Memory B cell (primary cell): Measurements from ENCODE around the gene PCSK1.
"Not testable (repeated sequence)": the region's sequence is repeated elsewhere in the genome, so short reads cannot be mapped to it uniquely, and the experiment has no call there.

Experiments
- ATAC-seq: fragments of 150-1000 bp; cut with Tn5 transposase; 2 replicates; pipeline ENCODE4 v1.10.0; 2021; ENCODE audit warnings: low read depth, mild to moderate bottlenecking, moderate library complexity
- DNase-seq, 2 donors: peaks; one replicate each; pipeline ENCODE4 v3.0.0; 2022; ENCODE audit warnings: low spot score in 2 of 2
- H3K27ac Mint-ChIP-seq: one replicate; pipeline ENCODE4 v1.8.0; 2022; ENCODE audit warnings: mild to moderate bottlenecking, moderate library complexity, mixed read lengths
- H3K27me3 Mint-ChIP-seq: one replicate; pipeline ENCODE4 v1.8.0; 2022; ENCODE audit warnings: mixed read lengths
- H3K36me3 Mint-ChIP-seq: one replicate; pipeline ENCODE4 v1.8.0; 2022; ENCODE audit warnings: mild to moderate bottlenecking, mixed read lengths
- H3K4me1 Mint-ChIP-seq: one replicate; pipeline ENCODE4 v1.8.0; 2022; ENCODE audit warnings: mixed read lengths
- H3K4me3 Mint-ChIP-seq: one replicate; pipeline ENCODE4 v1.8.0; 2022; ENCODE audit warnings: mild to moderate bottlenecking, moderate library complexity, mixed read lengths
- H3K9me3 Mint-ChIP-seq: one replicate; pipeline ENCODE4 v1.8.0; 2022; ENCODE audit warnings: mixed read lengths

PCSK1 gene

DNA sequence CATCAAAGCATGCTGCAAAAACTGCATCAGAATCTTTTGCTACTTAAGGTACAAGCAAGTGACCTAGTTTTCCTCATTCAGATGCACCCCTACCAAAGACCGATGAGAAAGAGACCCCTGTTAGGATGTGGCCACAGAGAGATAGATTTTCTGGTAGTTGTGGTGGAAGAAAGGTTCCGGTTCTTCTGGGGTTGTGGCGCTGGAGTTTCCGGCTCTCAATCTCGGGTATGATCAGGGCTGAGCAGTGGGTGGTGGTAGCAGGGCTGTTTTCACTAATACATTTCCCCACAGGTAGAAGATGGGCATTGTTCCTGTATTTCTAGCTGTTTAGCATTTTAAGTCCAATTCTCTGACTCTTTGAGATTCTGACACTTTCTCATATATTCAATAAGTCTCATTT, 58.4 kb downstream of the PCSK1 start:
- H3K4me3 Mint-ChIP-seq = no peak overlapping the region
- H3K27ac Mint-ChIP-seq = no peak overlapping the region
- DNase-seq = no peak
- ATAC-seq = no peak
- no peaks in the 10 kb centered on the region for H3K36me3 Mint-ChIP-seq
- no peaks in the 10 kb centered on the region for H3K4me1 Mint-ChIP-seq
- peaks cover 11% of the 10 kb centered on the region for H3K27me3 Mint-ChIP-seq
- no peaks in the 10 kb centered on the region for H3K9me3 Mint-ChIP-seq

DNA sequence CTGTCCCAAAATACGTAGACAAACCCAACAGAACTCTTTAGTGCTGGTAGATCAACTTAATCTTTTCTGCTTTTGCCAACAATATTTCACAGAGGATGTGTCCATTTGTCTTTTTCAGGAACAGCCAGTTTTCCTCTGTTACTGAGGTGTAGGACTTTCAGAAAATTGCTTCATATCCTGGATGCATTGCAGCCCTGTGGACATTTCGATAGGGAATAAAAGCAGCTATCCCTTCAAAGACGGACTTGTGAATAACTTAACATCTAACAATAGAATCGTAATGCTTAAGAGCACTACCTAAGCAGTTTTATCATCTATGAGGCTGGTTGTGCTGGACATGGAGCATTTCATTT, 59.7 kb downstream of the PCSK1 start:
- DNase-seq (no peak), ATAC-seq (no peak)
- Mint-ChIP-seq H3K4me1 (no peaks in the 10 kb centered on the region), H3K36me3 (no peaks in the 10 kb centered on the region), H3K9me3 (no peaks in the 10 kb centered on the region), H3K27ac (no peak overlapping the region), H3K4me3 (no peak overlapping the region), H3K27me3 (peaks cover 11% of the 10 kb centered on the region)

DNA sequence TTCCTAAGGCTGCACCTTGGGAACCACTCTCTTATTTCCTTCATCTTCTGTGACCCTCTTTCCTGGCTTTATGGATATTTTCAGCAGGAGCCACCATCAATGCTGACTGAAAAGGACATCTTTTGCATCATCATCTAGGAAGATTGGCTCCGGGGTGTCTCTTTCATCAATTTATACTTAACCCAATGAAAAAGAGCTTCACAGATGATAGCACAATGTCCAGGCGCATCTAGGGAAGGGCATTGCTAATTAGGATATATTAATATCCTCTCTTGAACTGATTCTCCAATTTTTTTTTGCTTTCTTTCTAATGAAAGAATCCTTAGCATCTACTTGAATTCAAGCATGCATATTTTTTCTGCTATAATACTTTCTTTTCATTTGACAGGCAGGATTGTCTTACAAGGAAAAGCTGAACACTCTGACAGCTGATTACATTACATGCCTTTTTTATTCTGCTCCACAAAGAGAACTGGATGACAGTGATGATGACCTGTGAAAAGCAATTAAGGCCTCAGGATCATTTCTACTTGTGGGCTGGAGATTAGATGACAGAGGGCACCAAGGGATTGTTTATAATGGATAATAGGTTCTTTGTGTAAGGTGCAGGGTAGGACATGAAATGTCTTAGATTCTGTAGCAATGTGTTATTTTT, 60.2 kb downstream of the PCSK1 start:
- no peak overlapping the region for H3K4me3 Mint-ChIP-seq
- peaks cover 10% of the 10 kb centered on the region for H3K27me3 Mint-ChIP-seq
- H3K4me1 Mint-ChIP-seq = no peaks in the 10 kb centered on the region
- no peak for DNase-seq
- no peaks in the 10 kb centered on the region for H3K9me3 Mint-ChIP-seq
- H3K36me3 Mint-ChIP-seq = no peaks in the 10 kb centered on the region
- ATAC-seq = no peak
- no peak overlapping the region for H3K27ac Mint-ChIP-seq

DNA sequence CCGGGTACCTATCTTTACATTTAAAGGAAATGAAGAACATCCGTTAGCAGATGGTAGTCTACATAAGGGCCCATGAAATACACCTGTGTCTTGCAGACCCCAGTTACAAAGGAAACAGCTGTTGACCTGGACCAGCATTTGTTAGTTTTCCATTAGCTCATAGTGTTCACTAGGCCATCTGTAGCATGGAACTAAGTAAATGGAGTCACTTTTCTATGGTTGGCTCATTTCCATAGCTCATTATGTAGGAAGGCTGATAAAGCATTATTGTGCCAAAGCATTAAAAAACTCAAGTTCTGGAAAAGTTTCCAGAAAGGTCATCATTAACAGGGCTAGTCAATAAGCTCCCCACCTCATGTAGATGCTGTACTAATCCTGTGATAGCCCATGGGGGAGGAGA, 62.1 kb downstream of the PCSK1 start:
- H3K4me3 Mint-ChIP-seq = no peak overlapping the region
- H3K27me3 Mint-ChIP-seq = peaks cover 12% of the 10 kb centered on the region
- no peaks in the 10 kb centered on the region for H3K9me3 Mint-ChIP-seq
- H3K27ac Mint-ChIP-seq = no peak overlapping the region
- ATAC-seq (no peak), DNase-seq (no peak)
- H3K36me3 Mint-ChIP-seq = no peaks in the 10 kb centered on the region
- no peaks in the 10 kb centered on the region for H3K4me1 Mint-ChIP-seq

DNA sequence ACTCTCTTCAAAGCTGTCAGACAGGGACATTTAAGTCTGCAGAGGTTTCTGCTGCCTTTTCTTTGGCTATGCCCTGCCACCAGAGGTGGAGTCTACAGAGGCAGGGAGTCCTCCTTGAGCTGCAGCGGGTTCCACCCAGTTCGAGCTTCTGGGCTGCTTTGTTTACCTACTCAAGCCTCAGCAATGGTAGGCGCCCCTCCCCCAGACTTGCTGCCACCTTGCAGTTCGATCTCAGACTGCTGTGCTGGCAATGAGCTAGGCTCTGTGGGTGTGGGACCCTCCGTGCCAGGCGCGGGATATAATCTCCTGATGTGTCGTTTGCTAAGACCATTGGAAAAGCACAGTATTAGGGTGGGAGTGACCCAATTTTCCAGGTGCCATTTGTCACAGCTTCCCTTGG, 65.7 kb downstream of the PCSK1 start:
- H3K36me3 Mint-ChIP-seq, ATAC-seq, DNase-seq, H3K4me1 Mint-ChIP-seq, H3K9me3 Mint-ChIP-seq, H3K4me3 Mint-ChIP-seq, H3K27ac Mint-ChIP-seq, H3K27me3 Mint-ChIP-seq: not testable (repeated sequence)

DNA sequence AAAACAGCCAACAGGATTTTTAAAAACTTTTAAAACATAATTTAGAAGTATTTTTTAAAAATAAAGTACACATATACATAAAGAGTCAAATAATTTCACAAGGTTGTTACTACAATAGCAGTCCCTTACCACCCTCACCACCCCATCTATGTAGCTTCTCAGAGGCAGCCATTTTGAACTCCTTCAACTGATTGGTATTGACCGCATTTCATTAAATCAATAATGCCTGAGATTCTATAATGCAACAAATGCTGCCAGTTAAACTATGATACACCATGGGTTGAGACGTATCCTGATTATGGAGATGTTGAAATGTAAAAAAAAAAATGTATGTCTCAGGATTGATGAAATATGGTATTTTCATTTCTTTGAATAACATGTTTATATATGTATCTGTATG, 78.8 kb downstream of the PCSK1 start:
- Mint-ChIP-seq H3K36me3 (no peaks in the 10 kb centered on the region), H3K4me1 (no peaks in the 10 kb centered on the region), H3K27ac (no peak overlapping the region), H3K4me3 (no peak overlapping the region), H3K27me3 (peaks cover 4% of the 10 kb centered on the region), H3K9me3 (peaks cover 7% of the 10 kb centered on the region)
- no peak for ATAC-seq
- no peak for DNase-seq

DNA sequence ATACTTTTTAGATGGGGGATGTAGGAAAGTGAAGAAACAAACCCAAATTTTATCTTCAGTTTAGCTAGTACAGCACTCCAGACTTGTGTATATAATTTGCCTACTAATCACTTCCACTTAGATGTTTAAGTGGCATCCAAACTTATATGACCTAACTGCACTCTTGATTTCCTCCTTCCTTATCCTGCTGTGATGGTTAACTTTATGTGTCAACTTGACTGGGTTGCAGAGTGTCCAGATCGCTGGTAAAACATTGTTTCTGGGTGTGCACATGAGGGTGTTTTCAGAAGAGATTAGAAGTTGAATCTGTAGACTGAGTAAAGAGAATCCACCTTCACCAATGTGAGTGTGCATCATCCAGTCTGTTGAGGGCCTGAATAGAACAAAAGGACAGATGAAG, 79.8 kb downstream of the PCSK1 start:
- H3K4me3 Mint-ChIP-seq = no peak overlapping the region
- H3K27me3 Mint-ChIP-seq = no peaks in the 10 kb centered on the region
- DNase-seq (no peak), ATAC-seq (no peak)
- H3K36me3 Mint-ChIP-seq = no peaks in the 10 kb centered on the region
- no peak overlapping the region for H3K27ac Mint-ChIP-seq
- H3K4me1 Mint-ChIP-seq = no peaks in the 10 kb centered on the region
- H3K9me3 Mint-ChIP-seq = peaks cover 4% of the 10 kb centered on the region

DNA sequence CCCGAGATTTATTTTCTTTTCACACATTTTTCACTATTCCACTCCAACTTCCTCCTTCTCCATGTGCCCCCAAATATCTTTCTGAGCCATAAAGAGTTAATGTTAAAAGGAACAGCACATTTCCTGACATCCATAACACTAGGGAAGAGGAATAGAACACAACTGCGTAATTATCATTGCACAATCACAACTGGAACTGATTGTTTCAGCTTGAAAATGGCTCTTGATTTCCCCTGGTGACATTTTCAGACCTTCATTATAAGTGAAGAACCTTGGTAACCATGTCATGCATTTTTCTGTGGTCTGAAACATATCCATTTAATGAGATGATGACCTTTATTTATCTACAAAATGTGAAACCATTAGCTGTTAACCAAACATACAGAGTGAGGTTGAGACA, 82.4 kb downstream of the PCSK1 start:
- DNase-seq = no peak
- no peaks in the 10 kb centered on the region for H3K36me3 Mint-ChIP-seq
- no peaks in the 10 kb centered on the region for H3K4me1 Mint-ChIP-seq
- H3K27ac Mint-ChIP-seq = no peak overlapping the region
- H3K9me3 Mint-ChIP-seq = peaks cover 2% of the 10 kb centered on the region
- no peak overlapping the region for H3K4me3 Mint-ChIP-seq
- peaks cover 3% of the 10 kb centered on the region for H3K27me3 Mint-ChIP-seq
- ATAC-seq = no peak

DNA sequence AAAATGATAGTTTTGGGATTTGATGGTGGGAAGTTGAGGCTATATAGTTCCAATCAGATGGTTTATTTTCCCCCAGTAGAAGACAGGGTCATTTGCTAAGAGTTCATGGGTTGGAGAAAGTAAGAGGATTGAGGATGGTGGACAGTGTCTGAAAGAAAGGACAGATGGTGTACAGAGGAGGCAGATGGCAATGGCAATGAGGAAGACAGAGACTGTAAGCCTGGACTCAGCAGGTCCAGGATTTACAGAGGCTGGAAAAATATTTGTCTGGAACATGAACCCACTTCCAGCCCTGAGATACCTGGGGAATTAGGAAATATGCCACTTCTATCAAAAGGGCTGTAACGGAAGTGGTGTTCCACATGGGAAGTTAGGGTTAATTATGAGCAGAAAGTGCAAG, 84.5 kb downstream of the PCSK1 start:
- no peaks in the 10 kb centered on the region for H3K36me3 Mint-ChIP-seq
- no peak overlapping the region for H3K27ac Mint-ChIP-seq
- H3K4me1 Mint-ChIP-seq = no peaks in the 10 kb centered on the region

DNA sequence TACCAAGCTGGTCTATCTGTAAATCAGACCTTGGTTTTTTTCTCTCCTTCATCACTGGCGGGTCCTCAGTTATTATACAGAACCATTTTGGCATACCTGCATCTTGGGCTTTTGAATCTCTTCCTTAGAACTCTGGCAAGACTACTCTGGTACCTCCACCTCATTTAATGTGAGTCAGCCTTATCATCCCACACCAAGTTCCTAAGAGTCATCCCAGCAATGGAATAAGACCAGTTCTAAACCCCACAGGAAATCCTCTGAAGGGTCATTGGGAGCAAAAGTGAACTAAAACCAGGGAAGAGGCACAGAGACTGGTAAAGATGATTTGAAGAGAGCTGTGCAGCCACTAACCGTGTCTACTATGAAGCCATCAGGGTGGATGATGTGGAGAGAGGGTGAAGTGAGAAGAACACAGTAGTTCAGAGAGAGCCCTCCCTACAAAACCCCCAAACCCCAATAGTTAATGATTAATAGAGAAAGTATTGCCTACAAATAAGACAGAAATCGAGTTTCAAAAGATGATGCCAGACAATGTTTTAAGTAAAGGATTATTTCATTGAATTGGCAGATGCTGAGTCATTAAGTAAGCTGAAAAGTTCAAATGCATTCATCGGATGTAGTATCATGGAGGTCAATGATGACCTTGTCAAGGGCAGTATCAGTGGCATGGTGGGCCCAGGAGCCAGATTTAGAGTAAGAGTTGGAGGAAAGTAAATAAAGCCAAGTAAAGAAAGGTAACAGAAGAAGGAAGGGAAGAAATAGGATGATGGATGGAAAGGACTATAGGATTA, 85.4 kb downstream of the PCSK1 start:
- no peaks in the 10 kb centered on the region for H3K36me3 Mint-ChIP-seq
- no peak overlapping the region for H3K4me3 Mint-ChIP-seq
- ATAC-seq = no peak
- no peak for DNase-seq
- H3K27me3 Mint-ChIP-seq = peaks cover 7% of the 10 kb centered on the region
- H3K4me1 Mint-ChIP-seq = no peaks in the 10 kb centered on the region
- H3K27ac Mint-ChIP-seq = no peak overlapping the region
- H3K9me3 Mint-ChIP-seq = peaks cover under 1% of the 10 kb centered on the region

More for the DNA sequence above, 84.5 kb downstream of the PCSK1 start:
- no peak for DNase-seq
- Mint-ChIP-seq H3K4me3 (no peak overlapping the region), H3K9me3 (peaks cover 2% of the 10 kb centered on the region), H3K27me3 (peaks cover 7% of the 10 kb centered on the region)
- no peak for ATAC-seq

DNA sequence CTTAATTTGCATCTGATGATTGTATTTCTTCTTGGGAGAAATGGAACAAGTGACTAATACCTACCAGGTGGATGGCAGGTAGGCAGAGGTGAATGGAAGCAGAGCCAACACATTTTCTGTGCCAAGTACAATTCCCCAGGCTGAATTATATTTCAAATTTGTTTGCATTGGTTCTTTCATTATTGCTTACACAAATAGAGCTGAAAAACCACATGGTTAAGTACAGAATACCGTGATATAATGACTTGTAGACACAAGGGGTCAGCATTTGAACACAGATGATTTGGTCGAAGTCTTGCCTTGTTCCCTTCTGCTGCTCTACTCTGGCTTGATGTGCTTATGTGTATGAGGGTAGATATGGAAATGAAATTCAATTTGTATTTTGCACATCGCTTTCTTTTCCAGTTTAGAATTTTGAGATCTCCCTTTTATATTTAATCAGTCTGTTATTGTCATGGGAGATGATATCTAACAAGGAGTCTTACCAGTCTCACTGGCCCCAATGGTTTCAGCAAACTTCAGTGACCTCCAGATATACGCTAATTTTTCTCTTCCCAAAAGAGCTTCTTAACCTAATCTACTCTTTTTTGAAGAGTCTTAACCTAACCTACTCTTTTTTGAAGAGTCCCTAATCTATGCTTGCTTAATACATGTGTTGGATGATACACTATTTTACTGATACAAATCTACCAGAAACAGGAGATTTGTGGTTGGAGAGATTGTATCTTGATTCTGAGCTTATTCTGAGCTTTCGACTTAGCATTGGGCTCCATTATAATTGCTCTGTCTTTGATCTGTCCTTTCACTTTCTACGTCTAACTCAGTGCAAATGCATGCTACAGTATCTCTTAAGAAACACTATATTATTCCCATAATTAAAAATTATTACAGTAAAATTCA, 88.1 kb downstream of the PCSK1 start:
- Mint-ChIP-seq H3K4me3 (no peak overlapping the region), H3K27me3 (peaks cover 7% of the 10 kb centered on the region), H3K9me3 (no peaks in the 10 kb centered on the region), H3K4me1 (no peaks in the 10 kb centered on the region), H3K36me3 (no peaks in the 10 kb centered on the region), H3K27ac (no peak overlapping the region)
- peak; percentile 55 for ATAC-seq
- DNase-seq = peak in 1 of 2 donors; percentile 6

DNA sequence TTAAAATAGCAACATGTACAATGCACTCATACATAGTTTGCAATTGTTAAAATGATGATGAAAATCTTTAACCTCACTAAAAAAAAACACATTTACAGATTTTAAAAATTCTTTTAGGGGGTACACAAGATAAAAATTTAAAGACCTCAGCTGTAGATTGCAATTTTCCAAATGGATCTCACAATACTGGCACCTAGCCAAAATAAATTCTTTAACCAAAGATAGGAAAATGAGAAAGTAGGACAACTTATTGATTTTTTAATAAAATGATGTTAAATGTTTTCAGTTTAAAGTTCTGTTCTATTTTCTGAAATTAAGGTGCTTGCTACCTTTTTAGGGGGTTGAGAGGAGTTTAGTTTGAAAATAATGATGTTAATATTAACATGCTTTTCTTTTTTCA, 90.0 kb downstream of the PCSK1 start:
- DNase-seq (no peak), ATAC-seq (no peak)
- H3K36me3 Mint-ChIP-seq = no peaks in the 10 kb centered on the region
- no peak overlapping the region for H3K27ac Mint-ChIP-seq
- H3K4me1 Mint-ChIP-seq = no peaks in the 10 kb centered on the region
- peaks cover 8% of the 10 kb centered on the region for H3K27me3 Mint-ChIP-seq
- H3K9me3 Mint-ChIP-seq = no peaks in the 10 kb centered on the region
- no peak overlapping the region for H3K4me3 Mint-ChIP-seq

DNA sequence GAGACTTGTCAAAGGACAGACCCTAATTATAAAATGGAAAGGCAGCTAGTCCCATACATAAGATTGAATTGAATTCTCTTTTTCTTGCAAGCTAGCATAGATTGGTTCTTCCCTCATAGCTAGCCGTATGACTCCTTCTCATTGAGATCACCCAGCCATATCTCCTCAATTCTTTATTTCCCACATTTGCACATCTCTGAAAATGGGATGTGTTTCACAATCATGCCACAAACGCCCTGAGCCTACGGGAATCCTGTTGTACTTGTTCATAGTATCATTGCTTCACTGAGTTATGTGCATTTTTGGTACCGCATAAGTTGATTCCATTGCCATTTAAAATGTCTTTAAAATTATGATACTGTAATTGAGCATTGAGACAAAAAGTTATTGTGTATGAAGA, 90.5 kb downstream of the PCSK1 start:
- Mint-ChIP-seq H3K4me1 (no peaks in the 10 kb centered on the region), H3K4me3 (no peak overlapping the region), H3K27ac (no peak overlapping the region), H3K36me3 (no peaks in the 10 kb centered on the region), H3K27me3 (peaks cover 8% of the 10 kb centered on the region), H3K9me3 (no peaks in the 10 kb centered on the region)
- no peak for DNase-seq
- no peak for ATAC-seq
